SJCRH30 (cell line): ENCODE data around the gene MVK. TPM values are rescaled to one million over a fixed set of nuclear protein-coding genes. Genes with fewer than 3 reads are reported as not detected.

Experiments
- DNase-seq, 2 experiments: peaks; one replicate each; pipeline ENCODE4 v3.0.0-alpha.2; 2015 to 2020
- H3K27ac ChIP-seq: fragments of 250-450 bp; sonication (Bioruptor Pico); 2 replicates; pipeline ENCODE4 v1.5.1; 2020; ENCODE audit warnings: mild to moderate bottlenecking, moderate library complexity
- H3K27me3 ChIP-seq: fragments of 250-450 bp; sonication (Bioruptor Pico); 2 replicates; pipeline ENCODE4 v1.5.1; 2020; ENCODE audit warnings: mild to moderate bottlenecking, moderate library complexity
- H3K36me3 ChIP-seq: fragments of 250-450 bp; sonication (Bioruptor Pico); 2 replicates; pipeline ENCODE4 v1.5.1; 2020; ENCODE audit warnings: mild to moderate bottlenecking, moderate library complexity
- H3K4me1 ChIP-seq: fragments of 250-450 bp; sonication (Bioruptor Pico); 2 replicates; pipeline ENCODE4 v1.5.1; 2020; ENCODE audit warnings: mild to moderate bottlenecking, moderate library complexity
- H3K4me3 ChIP-seq: fragments of 250-450 bp; sonication (Bioruptor Pico); 2 replicates; pipeline ENCODE4 v1.5.1; 2020; ENCODE audit warnings: mild to moderate bottlenecking, moderate library complexity
- H3K9me3 ChIP-seq: fragments of 250-450 bp; sonication (Bioruptor Pico); replicated peaks from 2 replicates; pipeline ENCODE4 v1.5.1; 2020; ENCODE audit warnings: mild to moderate bottlenecking, moderate library complexity
- total RNA-seq: library from RNA; depleted of rRNA; stranded (reverse); fragments of >200 nt; shearing (Covaris generic); gene quantifications from 2 replicates; pipeline ENCODE4 v1.2.3, GENCODE V29; 2014

The MVK gene
- total RNA-seq, 1 experiment from 2014 or later, result 18.7 TPM

GRCh38 chr12:109626378-109627115, 53.0 kb downstream of the MVK start:
- Histone ChIP-seq H3K27ac (no peak overlapping the region), H3K4me1 (no peaks in the 10 kb centered on the region), H3K36me3 (no peaks in the 10 kb centered on the region), H3K4me3 (no peak overlapping the region), H3K9me3 (no peaks in the 10 kb centered on the region; the same call in 1 of the 2 replicates), H3K27me3 (no peaks in the 10 kb centered on the region)
- DNase-seq, result no peak

GRCh38 chr12:109627633-109628032, 54.0 kb downstream of the MVK start:
- H3K36me3 ChIP-seq, result no peaks in the 10 kb centered on the region
- no peaks in the 10 kb centered on the region for H3K4me1 ChIP-seq
- no peaks in the 10 kb centered on the region; the same call in 1 of the 2 replicates for H3K9me3 ChIP-seq
- DNase-seq, result no peak
- no peak overlapping the region for H3K27ac ChIP-seq
- H3K4me3 ChIP-seq, result no peak overlapping the region
- H3K27me3 ChIP-seq, result no peaks in the 10 kb centered on the region

- H3K27me3 ChIP-seq, result no peaks in the 10 kb centered on the region
- H3K27ac ChIP-seq, result no peak overlapping the region
- no peak for DNase-seq
Observed at GRCh38 chr12:109630107-109630506, 56.5 kb downstream of the MVK start.

GRCh38 chr12:109630815-109631214, 57.2 kb downstream of the MVK start:
- H3K9me3 ChIP-seq, result no peaks in the 10 kb centered on the region; the same call in 1 of the 2 replicates
- H3K27ac ChIP-seq, result no peak overlapping the region
- no peak for DNase-seq
- no peaks in the 10 kb centered on the region for H3K27me3 ChIP-seq
- H3K4me1 ChIP-seq, result no peaks in the 10 kb centered on the region
- H3K36me3 ChIP-seq, result no peaks in the 10 kb centered on the region
- H3K4me3 ChIP-seq, result no peak overlapping the region

More at GRCh38 chr12:109630107-109630506, 56.5 kb downstream of the MVK start:
- no peaks in the 10 kb centered on the region for H3K36me3 ChIP-seq
- H3K4me1 ChIP-seq, result no peaks in the 10 kb centered on the region
- no peak overlapping the region for H3K4me3 ChIP-seq
- no peaks in the 10 kb centered on the region; the same call in 1 of the 2 replicates for H3K9me3 ChIP-seq

GRCh38 chr12:109631302-109631701, 57.7 kb downstream of the MVK start:
- no peak overlapping the region for H3K4me3 ChIP-seq
- no peak for DNase-seq
- no peak overlapping the region for H3K27ac ChIP-seq
- no peaks in the 10 kb centered on the region; the same call in 1 of the 2 replicates for H3K9me3 ChIP-seq
- H3K36me3 ChIP-seq, result no peaks in the 10 kb centered on the region
- H3K4me1 ChIP-seq, result no peaks in the 10 kb centered on the region
- H3K27me3 ChIP-seq, result no peaks in the 10 kb centered on the region

- Histone ChIP-seq H3K27ac (no peak overlapping the region), H3K4me1 (no peaks in the 10 kb centered on the region), H3K4me3 (no peak overlapping the region), H3K36me3 (no peaks in the 10 kb centered on the region), H3K27me3 (no peaks in the 10 kb centered on the region), H3K9me3 (no peaks in the 10 kb centered on the region; the same call in 1 of the 2 replicates)
- DNase-seq, result no peak
Observed at GRCh38 chr12:109631751-109632150, 58.2 kb downstream of the MVK start.

GRCh38 chr12:109632342-109632741, 58.7 kb downstream of the MVK start:
- H3K9me3 ChIP-seq, result no peaks in the 10 kb centered on the region; the same call in 1 of the 2 replicates
- no peaks in the 10 kb centered on the region for H3K27me3 ChIP-seq
- no peak for DNase-seq
- H3K27ac ChIP-seq, result no peak overlapping the region
- no peak overlapping the region for H3K4me3 ChIP-seq
- H3K4me1 ChIP-seq, result no peaks in the 10 kb centered on the region
- no peaks in the 10 kb centered on the region for H3K36me3 ChIP-seq

- H3K27me3 ChIP-seq, result no peaks in the 10 kb centered on the region
- no peaks in the 10 kb centered on the region for H3K4me1 ChIP-seq
- H3K9me3 ChIP-seq, result no peaks in the 10 kb centered on the region
- no peak overlapping the region for H3K27ac ChIP-seq
- no peak for DNase-seq
- H3K4me3 ChIP-seq, result no peak overlapping the region
- H3K36me3 ChIP-seq, result no peaks in the 10 kb centered on the region
Observed at GRCh38 chr12:109635717-109636116, 62.1 kb downstream of the MVK start.

GRCh38 chr12:109637348-109637747, 63.8 kb downstream of the MVK start:
- Histone ChIP-seq H3K27me3 (no peaks in the 10 kb centered on the region), H3K9me3 (no peaks in the 10 kb centered on the region), H3K27ac (no peak overlapping the region), H3K4me3 (no peak overlapping the region), H3K36me3 (no peaks in the 10 kb centered on the region), H3K4me1 (no peaks in the 10 kb centered on the region)
- no peak for DNase-seq

- no peaks in the 10 kb centered on the region for H3K36me3 ChIP-seq
- H3K4me3 ChIP-seq, result no peak overlapping the region
- DNase-seq, result no peak
- H3K27ac ChIP-seq, result no peak overlapping the region
- no peaks in the 10 kb centered on the region for H3K9me3 ChIP-seq
- H3K4me1 ChIP-seq, result no peaks in the 10 kb centered on the region
- H3K27me3 ChIP-seq, result no peaks in the 10 kb centered on the region
Observed at GRCh38 chr12:109637996-109638395, 64.4 kb downstream of the MVK start.

GRCh38 chr12:109638735-109639134, 65.1 kb downstream of the MVK start:
- no peaks in the 10 kb centered on the region for H3K9me3 ChIP-seq
- H3K36me3 ChIP-seq, result no peaks in the 10 kb centered on the region

GRCh38 chr12:109639151-109639872, 65.7 kb downstream of the MVK start:
- Histone ChIP-seq H3K4me1 (no peaks in the 10 kb centered on the region), H3K36me3 (no peaks in the 10 kb centered on the region), H3K27ac (no peak overlapping the region), H3K27me3 (no peaks in the 10 kb centered on the region), H3K9me3 (no peaks in the 10 kb centered on the region), H3K4me3 (no peak overlapping the region)
- no peak for DNase-seq

More at GRCh38 chr12:109638735-109639134, 65.1 kb downstream of the MVK start:
- no peak for DNase-seq
- Histone ChIP-seq H3K4me3 (no peak overlapping the region), H3K27me3 (no peaks in the 10 kb centered on the region), H3K27ac (no peak overlapping the region), H3K4me1 (no peaks in the 10 kb centered on the region)

GRCh38 chr12:109640961-109641360, 67.4 kb downstream of the MVK start:
- no peaks in the 10 kb centered on the region for H3K27me3 ChIP-seq
- H3K36me3 ChIP-seq, result no peaks in the 10 kb centered on the region
- H3K4me1 ChIP-seq, result no peaks in the 10 kb centered on the region

GRCh38 chr12:109641422-109641821, 67.8 kb downstream of the MVK start:
- H3K9me3 ChIP-seq, result no peaks in the 10 kb centered on the region
- H3K4me3 ChIP-seq, result no peak overlapping the region
- no peaks in the 10 kb centered on the region for H3K4me1 ChIP-seq
- no peaks in the 10 kb centered on the region for H3K27me3 ChIP-seq
- no peak for DNase-seq
- no peaks in the 10 kb centered on the region for H3K36me3 ChIP-seq
- no peak overlapping the region for H3K27ac ChIP-seq

More at GRCh38 chr12:109640961-109641360, 67.4 kb downstream of the MVK start:
- Histone ChIP-seq H3K4me3 (no peak overlapping the region), H3K27ac (no peak overlapping the region), H3K9me3 (no peaks in the 10 kb centered on the region)
- DNase-seq, result no peak

- H3K36me3 ChIP-seq, result no peaks in the 10 kb centered on the region
- H3K27ac ChIP-seq, result no peak overlapping the region
- no peaks in the 10 kb centered on the region for H3K27me3 ChIP-seq
- H3K9me3 ChIP-seq, result no peaks in the 10 kb centered on the region
- H3K4me3 ChIP-seq, result no peak overlapping the region
- H3K4me1 ChIP-seq, result no peaks in the 10 kb centered on the region
- DNase-seq, result no peak
Observed at GRCh38 chr12:109642506-109643132, 69.0 kb downstream of the MVK start.
